CD4-positive, alpha-beta T cell (primary cell): Measurements from ENCODE around the gene NDUFS1. TPM values are rescaled to one million over a fixed set of nuclear protein-coding genes. Genes with fewer than 3 reads are reported as not detected.

Source experiments
- ATAC-seq: fragments of 200-7000 bp; cut with Tn5 transposase; one replicate; pipeline ENCODE4 v1.10.0; 2022; ENCODE audit warnings: mild to moderate bottlenecking; ENCODE audit not compliant: poor library complexity
- CTCF ChIA-PET: fragments of 350-600 bp; sonication (Branson Sonifier 250); formaldehyde crosslinking; loops from one replicate; lab custom pipeline; 2021; ENCODE audit warnings: antibody characterized with exemption, inconsistent platforms; lab: Charles Lee
- POLR2A ChIA-PET: fragments of 350-600 bp; sonication (Branson Sonifier 250); formaldehyde crosslinking; loops from one replicate; lab custom pipeline; 2021; ENCODE audit warnings: antibody characterized with exemption, inconsistent platforms; lab: Charles Lee
- DNase-seq, 14 experiments: peaks; one replicate each; pipeline ENCODE4 v3.0.0-alpha.2; 2013 to 2020; ENCODE audit warnings: mixed read lengths in 2 of 14
- H3K27ac ChIP-seq, 2 donors: one replicate each; pipeline versions ENCODE4 v1.5.1 to v1.7.0; 2013; ENCODE audit warnings: low read length in 2 of 2, low read depth in 1 of 2, mild to moderate bottlenecking in 1 of 2
- H3K27me3 ChIP-seq, 2 experiments: 1 replicate in 1 of 2; 2 replicates in 1 of 2; pipeline versions ENCODE4 v1.6.1 to v1.7.0; 2013; ENCODE audit warnings: low read length in 2 of 2, control low read depth in 1 of 2, mild to moderate bottlenecking in 1 of 2, moderate library complexity in 1 of 2; ENCODE audit not compliant: insufficient read depth in 2 of 2, control insufficient read depth in 1 of 2
- H3K36me3 ChIP-seq: one replicate; pipeline ENCODE4 v1.6.1; 2013; ENCODE audit warnings: low read length, control low read depth; ENCODE audit not compliant: insufficient read depth
- H3K4me1 ChIP-seq: one replicate; pipeline ENCODE4 v1.6.1; 2013; ENCODE audit warnings: low read length, control low read depth; ENCODE audit not compliant: insufficient read depth
- H3K4me3 ChIP-seq: one replicate; pipeline ENCODE4 v1.5.1; 2013; ENCODE audit warnings: mild to moderate bottlenecking, low read length, moderate library complexity
- H3K9me3 ChIP-seq, 2 experiments: 1 replicate in 1 of 2; 2 replicates in 1 of 2; pipeline versions ENCODE4 v1.6.1 to v1.7.0; 2013; ENCODE audit warnings: low read length in 2 of 2, mild to moderate bottlenecking in 2 of 2, control low read depth in 1 of 2, moderate library complexity in 1 of 2; ENCODE audit not compliant: control insufficient read depth in 1 of 2, insufficient read depth in 1 of 2
- H3K27ac Mint-ChIP-seq: one replicate; pipeline ENCODE4 v1.8.0; 2020; ENCODE audit warnings: mixed read lengths
- H3K27me3 Mint-ChIP-seq: one replicate; pipeline ENCODE4 v1.8.0; 2021; ENCODE audit warnings: mixed read lengths
- H3K36me3 Mint-ChIP-seq: one replicate; pipeline ENCODE4 v1.8.0; 2021; ENCODE audit warnings: low read depth, mixed read lengths
- H3K4me1 Mint-ChIP-seq: one replicate; pipeline ENCODE4 v1.8.0; 2021; ENCODE audit warnings: low read depth, mixed read lengths
- H3K4me3 Mint-ChIP-seq: one replicate; pipeline ENCODE4 v1.8.0; 2020; ENCODE audit warnings: mild to moderate bottlenecking, mixed read lengths
- H3K9me3 Mint-ChIP-seq: one replicate; pipeline ENCODE4 v1.8.0; 2020; ENCODE audit warnings: mixed read lengths
- CTCF ChIP-seq: fragments of 200-600 bp; IDR thresholded peaks from one replicate; pipeline ENCODE4 v1.8.0; 2022; ENCODE audit warnings: antibody characterized with exemption, mild to moderate bottlenecking
- intact Hi-C, 2 experiments: fragments of 100-400 bp; cut with DNase I in 1 of 2; cut with micrococcal nuclease in 1 of 2; formaldehyde crosslinking; loops; one replicate each; pipeline versions ENCODE4 v1.15.1 to v1.9.0; 2023 to 2025; cut with DNase I, micrococcal nuclease
- total RNA-seq, 174 experiments: library from RNA in 2 of 174; stranded (reverse) in 2 of 174; gene quantifications; one replicate each; pipeline ENCODE4 v1.2.3 and lab custom pipeline; 2021 to 2026

The NDUFS1 gene
- total RNA-seq, 2 experiments from 2014 or later = 33.4 to 34.3 TPM

GRCh38 chr2:206192157-206192556 lies 32.9 kb upstream of the NDUFS1 start:
- peaks cover 26% of the 10 kb centered on the region for H3K27me3 Mint-ChIP-seq
- ChIA-PET POLR2A (no interaction called here), CTCF (no interaction called here)
- H3K4me1 Mint-ChIP-seq = no peaks in the 10 kb centered on the region
- H3K36me3 ChIP-seq = no peaks in the 10 kb centered on the region
- no peak for DNase-seq
- ATAC-seq = no peak
- H3K4me3 Mint-ChIP-seq = no peak overlapping the region
- H3K27ac ChIP-seq = no peak overlapping the region
- no peak overlapping the region for H3K4me3 ChIP-seq
- no peaks in the 10 kb centered on the region for H3K9me3 ChIP-seq
- no peak overlapping the region for H3K27ac Mint-ChIP-seq
- no peak for TF ChIP-seq CTCF
- peaks cover 0 to 2% of the 10 kb centered on the region in 2 experiments for H3K27me3 ChIP-seq
- intact Hi-C loops = no loop called here
- H3K36me3 Mint-ChIP-seq = no peaks in the 10 kb centered on the region
- H3K4me1 ChIP-seq = no peaks in the 10 kb centered on the region
- no peaks in the 10 kb centered on the region for H3K9me3 Mint-ChIP-seq

- POLR2A ChIA-PET = no interaction called here
- Mint-ChIP-seq H3K27ac (no peak overlapping the region), H3K36me3 (no peaks in the 10 kb centered on the region), H3K4me3 (no peak overlapping the region), H3K27me3 (peaks cover 21% of the 10 kb centered on the region), H3K9me3 (no peaks in the 10 kb centered on the region), H3K4me1 (no peaks in the 10 kb centered on the region)
- Histone ChIP-seq H3K27me3 (no peaks in the 10 kb centered on the region), H3K9me3 (no peaks in the 10 kb centered on the region), H3K4me3 (no peak overlapping the region), H3K27ac (no peak overlapping the region), H3K4me1 (no peaks in the 10 kb centered on the region), H3K36me3 (no peaks in the 10 kb centered on the region)
- ATAC-seq (no peak), DNase-seq (no peak)
- TF ChIP-seq CTCF = no peak
- CTCF ChIA-PET = interaction anchor here (0.7 kb wide), 1 partner anchor 9 kb away, joined by 3 read pairs; no protein-coding TSS in a partner anchor
- intact Hi-C loops = no loop called here
These were observed 31.4 kb upstream of the NDUFS1 start for GRCh38 chr2:206190689-206191088.

GRCh38 chr2:206190111-206190510 lies 30.9 kb upstream of the NDUFS1 start:
- Mint-ChIP-seq H3K36me3 (no peaks in the 10 kb centered on the region), H3K4me1 (no peaks in the 10 kb centered on the region), H3K27me3 (peaks cover 21% of the 10 kb centered on the region), H3K4me3 (no peak overlapping the region), H3K9me3 (no peaks in the 10 kb centered on the region), H3K27ac (no peak overlapping the region)
- intact Hi-C loops = no loop called here
- no peak for TF ChIP-seq CTCF
- Histone ChIP-seq H3K4me3 (no peak overlapping the region), H3K36me3 (no peaks in the 10 kb centered on the region), H3K4me1 (no peaks in the 10 kb centered on the region), H3K9me3 (no peaks in the 10 kb centered on the region), H3K27ac (no peak overlapping the region), H3K27me3 (no peaks in the 10 kb centered on the region)
- ChIA-PET POLR2A (no interaction called here), CTCF (no interaction called here)
- ATAC-seq (no peak), DNase-seq (no peak)
